Measurements from ENCODE around the gene CAP2.

CAP2 gene

GRCh38 chr6:17601386-17601703 is 207.9 kb downstream of the CAP2 start:
- no peaks in the 10 kb centered on the region for H3K27me3 ChIP-seq (replicated peaks; ENCODE audit: control insufficient read depth, insufficient read depth, low read length)
- H3K9me3 ChIP-seq (ENCODE audit: control insufficient read depth, low read length), result no peaks in the 10 kb centered on the region
- peak overlapping the region; percentile 85 for H3K4me3 ChIP-seq (ENCODE audit: low read length)
- DNase-seq (ENCODE audit: low read depth), result peak; percentile 30
- peak overlapping the region; percentile 83 for H3K9ac ChIP-seq (ENCODE audit: low read length)
- peaks cover 26% of the 10 kb centered on the region for H3K36me3 ChIP-seq (ENCODE audit: control insufficient read depth, insufficient read depth, low read length, severe bottlenecking)
- H3K4me1 ChIP-seq (ENCODE audit: control insufficient read depth, insufficient read depth, low read length), result peaks cover 18% of the 10 kb centered on the region

GRCh38 chr6:17602888-17603287 is 209.5 kb downstream of the CAP2 start:
- no peak for DNase-seq (ENCODE audit: low read depth)
- no peak overlapping the region for H3K4me3 ChIP-seq (ENCODE audit: low read length)

GRCh38 chr6:17606606-17607005 is 213.2 kb downstream of the CAP2 start:
- Histone ChIP-seq H3K9me3 (ENCODE audit: control insufficient read depth, low read length) (no peaks in the 10 kb centered on the region), H3K36me3 (ENCODE audit: control insufficient read depth, insufficient read depth, low read length, severe bottlenecking) (peaks cover 55% of the 10 kb centered on the region), H3K27me3 (replicated peaks; ENCODE audit: control insufficient read depth, insufficient read depth, low read length) (no peaks in the 10 kb centered on the region), H3K4me1 (ENCODE audit: control insufficient read depth, insufficient read depth, low read length) (peaks cover 24% of the 10 kb centered on the region), H3K4me3 (ENCODE audit: low read length) (no peak overlapping the region), H3K9ac (ENCODE audit: low read length) (no peak overlapping the region)
- no peak for DNase-seq (ENCODE audit: low read depth)

More at GRCh38 chr6:17602888-17603287, 209.5 kb downstream of the CAP2 start:
- Histone ChIP-seq H3K36me3 (ENCODE audit: control insufficient read depth, insufficient read depth, low read length, severe bottlenecking) (peaks cover 37% of the 10 kb centered on the region), H3K9me3 (ENCODE audit: control insufficient read depth, low read length) (no peaks in the 10 kb centered on the region), H3K4me1 (ENCODE audit: control insufficient read depth, insufficient read depth, low read length) (peaks cover 18% of the 10 kb centered on the region), H3K27me3 (replicated peaks; ENCODE audit: control insufficient read depth, insufficient read depth, low read length) (no peaks in the 10 kb centered on the region), H3K9ac (ENCODE audit: low read length) (no peak overlapping the region)
